ENCODE data around the gene CAMTA1. TPM values are rescaled to one million over a fixed set of nuclear protein-coding genes. Genes with fewer than 3 reads are reported as not detected.

The CAMTA1 gene
- polyA plus RNA-seq, 1 of the 3 experiments (the other 2 are of a cell fraction): 63.1 TPM

- POLR2A ChIA-PET: no interaction called here
- Histone ChIP-seq H3K9me2 (no peaks in the 10 kb centered on the region), H3K79me2 (ENCODE audit: insufficient read depth) (no peaks in the 10 kb centered on the region), H2AFZ (ENCODE audit: low read depth) (no peak overlapping the region), H3K4me2 (no peak overlapping the region), H3K4me1 (ENCODE audit: control insufficient read depth in 1 of 2, insufficient read depth in 2 of 2, low read depth in 1 of 2, low read length in 1 of 2) (peaks cover 0 to 63% of the 10 kb centered on the region in 2 experiments; a peak in 2 of 4 replicates), H3K36me3 (replicated peaks in 1 of 2; ENCODE audit: control insufficient read depth in 1 of 2, insufficient read depth in 2 of 2, low read length in 1 of 2) (no peaks in the 10 kb centered on the region), H3K9ac (no peak overlapping the region), H3K4me3 (ENCODE audit: low read depth in 2 of 2, low read length in 1 of 2) (no peak overlapping the region; a peak in 1 of 4 replicates), H3K27me3 (ENCODE audit: insufficient read depth) (no peaks in the 10 kb centered on the region), H3F3A (replicated peaks; ENCODE audit: insufficient read depth) (no peaks in the 10 kb centered on the region), H3K9me3 (no peaks in the 10 kb centered on the region), H3K27ac (ENCODE audit: low read depth in 2 of 2, low read length in 1 of 2) (peak overlapping the region in 1 of 2 experiments; percentile 81; a peak in 2 of 4 replicates), H4K20me1 (ENCODE audit: insufficient read depth) (no peaks in the 10 kb centered on the region)
- CTCF ChIA-PET: interaction anchor here (0.5 to 2.5 kb wide), 28 partner anchors 10 to 412 kb away, joined by 3 to 11 read pairs (median 4); no protein-coding TSS in a partner anchor
- peak; percentile 77 for DNase-seq
- TF ChIP-seq GABPA (IDR thresholded peaks at IDR 0.05; ENCODE audit: low read depth): no peak
- TF ChIP-seq FOXM1 (IDR thresholded peaks at IDR 0.05; ENCODE audit: low read depth): no peak
- TF ChIP-seq, protein P1, sequence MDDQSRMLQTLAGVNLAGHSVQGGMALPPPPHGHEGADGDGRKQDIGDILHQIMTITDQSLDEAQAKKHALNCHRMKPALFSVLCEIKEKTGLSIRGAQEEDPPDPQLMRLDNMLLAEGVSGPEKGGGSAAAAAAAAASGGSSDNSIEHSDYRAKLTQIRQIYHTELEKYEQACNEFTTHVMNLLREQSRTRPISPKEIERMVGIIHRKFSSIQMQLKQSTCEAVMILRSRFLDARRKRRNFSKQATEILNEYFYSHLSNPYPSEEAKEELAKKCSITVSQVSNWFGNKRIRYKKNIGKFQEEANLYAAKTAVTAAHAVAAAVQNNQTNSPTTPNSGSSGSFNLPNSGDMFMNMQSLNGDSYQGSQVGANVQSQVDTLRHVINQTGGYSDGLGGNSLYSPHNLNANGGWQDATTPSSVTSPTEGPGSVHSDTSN (IDR thresholded peaks at IDR 0.05): no peak
- no peak for TF ChIP-seq ZBTB33 (IDR thresholded peaks at IDR 0.05; ENCODE audit: borderline replicate concordance, low read depth)
- TF ChIP-seq RAD21 (IDR thresholded peaks at IDR 0.05; ENCODE audit: low read length): peak; percentile 71
- TF ChIP-seq, protein P2, sequence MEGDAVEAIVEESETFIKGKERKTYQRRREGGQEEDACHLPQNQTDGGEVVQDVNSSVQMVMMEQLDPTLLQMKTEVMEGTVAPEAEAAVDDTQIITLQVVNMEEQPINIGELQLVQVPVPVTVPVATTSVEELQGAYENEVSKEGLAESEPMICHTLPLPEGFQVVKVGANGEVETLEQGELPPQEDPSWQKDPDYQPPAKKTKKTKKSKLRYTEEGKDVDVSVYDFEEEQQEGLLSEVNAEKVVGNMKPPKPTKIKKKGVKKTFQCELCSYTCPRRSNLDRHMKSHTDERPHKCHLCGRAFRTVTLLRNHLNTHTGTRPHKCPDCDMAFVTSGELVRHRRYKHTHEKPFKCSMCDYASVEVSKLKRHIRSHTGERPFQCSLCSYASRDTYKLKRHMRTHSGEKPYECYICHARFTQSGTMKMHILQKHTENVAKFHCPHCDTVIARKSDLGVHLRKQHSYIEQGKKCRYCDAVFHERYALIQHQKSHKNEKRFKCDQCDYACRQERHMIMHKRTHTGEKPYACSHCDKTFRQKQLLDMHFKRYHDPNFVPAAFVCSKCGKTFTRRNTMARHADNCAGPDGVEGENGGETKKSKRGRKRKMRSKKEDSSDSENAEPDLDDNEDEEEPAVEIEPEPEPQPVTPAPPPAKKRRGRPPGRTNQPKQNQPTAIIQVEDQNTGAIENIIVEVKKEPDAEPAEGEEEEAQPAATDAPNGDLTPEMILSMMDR (IDR thresholded peaks at IDR 0.05): peak; percentile 48
- no peak for TF ChIP-seq NFIC (IDR thresholded peaks at IDR 0.05; ENCODE audit: borderline replicate concordance)
- TF ChIP-seq JUND (IDR thresholded peaks at IDR 0.05): no peak
- TF ChIP-seq, protein P3, sequence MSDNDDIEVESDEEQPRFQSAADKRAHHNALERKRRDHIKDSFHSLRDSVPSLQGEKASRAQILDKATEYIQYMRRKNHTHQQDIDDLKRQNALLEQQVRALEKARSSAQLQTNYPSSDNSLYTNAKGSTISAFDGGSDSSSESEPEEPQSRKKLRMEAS (IDR thresholded peaks at IDR 0.05; ENCODE audit: low read depth): no peak
- TF ChIP-seq SMC3 (IDR thresholded peaks at IDR 0.05; ENCODE audit: low read depth, low read length): peak; percentile 60
- TF ChIP-seq EP300 (IDR thresholded peaks at IDR 0.05; ENCODE audit: borderline replicate concordance in 1 of 2, low read depth in 1 of 2, low read length in 1 of 2): no peak
- TF ChIP-seq TAF1 (IDR thresholded peaks at IDR 0.05; ENCODE audit: borderline replicate concordance, low read depth, low read length): no peak
- no peak for TF ChIP-seq FOSL2 (IDR thresholded peaks at IDR 0.05; ENCODE audit: borderline replicate concordance, low read depth)
- TF ChIP-seq RFX5 (IDR thresholded peaks at IDR 0.05; ENCODE audit: low read length): no peak
- no peak for TF ChIP-seq MEF2A (IDR thresholded peaks at IDR 0.05; ENCODE audit: borderline replicate concordance, low read depth)
- 0 out of 2 replicates have a peak, but pooled peaks have one; percentile 29 for TF ChIP-seq FOXJ3 (CRISPR knock-in tag; IDR thresholded peaks at IDR 0.05)
- TF ChIP-seq ELF1 (IDR thresholded peaks at IDR 0.05): no peak
- 76% methylated on average over 14 of the region's 19 CpGs for WGBS (ENCODE audit: low lambda C conversion rate)
These were observed 669.0 kb downstream of the CAMTA1 start for GRCh38 chr1:7454052-7454815.
